Mesendoderm (in vitro differentiated cells): Measurements from ENCODE around the gene DNAJA4.

Experiments
- DNase-seq: peaks from one replicate; pipeline ENCODE4 v3.0.0; 2013
- H2AK5ac ChIP-seq: 2 replicates; pipeline ENCODE4 v1.6.1; 2013; ENCODE audit warnings: low read length, inconsistent platforms
- H2BK120ac ChIP-seq: 2 replicates; pipeline ENCODE4 v1.6.1; 2013; ENCODE audit warnings: low read depth, mild to moderate bottlenecking, low read length, moderate library complexity, mixed read lengths
- H2BK15ac ChIP-seq: replicated peaks from 2 replicates; pipeline ENCODE4 v1.6.1; 2013; ENCODE audit warnings: low read depth, mild to moderate bottlenecking, moderate library complexity
- H2BK5ac ChIP-seq: 2 replicates; pipeline ENCODE4 v1.6.1; 2013; ENCODE audit warnings: low read length, inconsistent platforms
- H3K18ac ChIP-seq: 2 replicates; pipeline ENCODE4 v1.6.1; 2013; ENCODE audit warnings: mild to moderate bottlenecking, low read length, mixed read lengths
- H3K23ac ChIP-seq: one replicate; pipeline ENCODE4 v1.6.1; 2013; ENCODE audit warnings: low read length
- H3K27ac ChIP-seq: 2 replicates; pipeline ENCODE4 v1.5.1; 2013; ENCODE audit warnings: low read depth, mild to moderate bottlenecking, inconsistent platforms, low read length, moderate library complexity
- H3K27me3 ChIP-seq: 2 replicates; pipeline ENCODE4 v1.6.1; 2013; ENCODE audit warnings: low read length, control low read depth, mild to moderate bottlenecking, inconsistent platforms; ENCODE audit not compliant: insufficient read depth, poor library complexity
- H3K36me3 ChIP-seq: 2 replicates; pipeline ENCODE4 v1.6.1; 2013; ENCODE audit warnings: low read length, inconsistent platforms; ENCODE audit not compliant: control insufficient read depth, insufficient read depth
- H3K4ac ChIP-seq: one replicate; pipeline ENCODE4 v1.6.1; 2013; ENCODE audit warnings: low read depth, mild to moderate bottlenecking, low read length, moderate library complexity
- H3K4me1 ChIP-seq: 2 replicates; pipeline ENCODE4 v1.6.1; 2013; ENCODE audit warnings: low read depth, low read length, inconsistent platforms; ENCODE audit not compliant: control insufficient read depth
- H3K4me2 ChIP-seq: 2 replicates; pipeline ENCODE4 v1.6.1; 2013; ENCODE audit warnings: low read length
- H3K4me3 ChIP-seq: 2 replicates; pipeline ENCODE4 v1.5.1; 2013; ENCODE audit warnings: mild to moderate bottlenecking, low read length
- H3K56ac ChIP-seq: one replicate; pipeline ENCODE4 v1.6.1; 2013; ENCODE audit warnings: low read length
- H3K79me1 ChIP-seq: 2 replicates; pipeline ENCODE4 v1.6.1; 2013; ENCODE audit warnings: low read length, inconsistent platforms
- H3K79me2 ChIP-seq: 2 replicates; pipeline ENCODE4 v1.6.1; 2013; ENCODE audit warnings: mild to moderate bottlenecking, low read length; ENCODE audit not compliant: control insufficient read depth, insufficient read depth
- H3K9ac ChIP-seq: 2 replicates; pipeline ENCODE4 v1.6.1; 2013; ENCODE audit warnings: low read length, inconsistent platforms
- H4K5ac ChIP-seq: one replicate; pipeline ENCODE4 v1.6.1; 2013; ENCODE audit warnings: low read length
- H4K8ac ChIP-seq: one replicate; pipeline ENCODE4 v1.6.1; 2013; ENCODE audit warnings: low read depth, mild to moderate bottlenecking, control low read depth, low read length, moderate library complexity
- WGBS: extraction: QIAGEN DNeasy Blood & Tissue Kit; methylation state at CpG from one replicate; pipeline ENCODE4 v1.1.7; 2013; ENCODE audit warnings: low lambda C conversion rate, missing lambda C conversion rate; ENCODE audit not compliant: insufficient coverage; ENCODE audit errors: extremely low coverage; 5-methylcytosine and 5-hydroxymethylcytosine counted together

The DNAJA4 gene

DNA sequence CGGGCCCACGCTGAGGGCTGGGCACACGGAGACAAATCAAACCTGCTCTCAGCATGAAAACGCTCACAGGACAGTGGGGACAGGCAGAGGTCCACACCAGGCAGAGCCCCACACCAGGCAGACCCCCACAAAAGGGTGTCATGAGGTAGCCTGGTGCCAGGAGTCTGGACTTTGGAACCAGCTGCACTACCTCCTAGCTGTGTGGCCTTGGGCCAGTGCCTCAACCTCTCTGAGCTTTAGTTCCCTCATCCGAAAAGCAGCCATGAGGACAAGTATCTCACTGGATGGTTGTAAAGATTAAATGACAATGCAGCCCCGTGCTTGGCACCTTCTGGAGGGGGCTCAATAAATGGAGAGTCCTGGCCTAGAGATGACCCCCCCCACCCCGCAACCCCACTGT lies 59.3 kb downstream of the DNAJA4 start:
- no CpG with 5 or more reads among the region's 7 CpGs for WGBS

DNA sequence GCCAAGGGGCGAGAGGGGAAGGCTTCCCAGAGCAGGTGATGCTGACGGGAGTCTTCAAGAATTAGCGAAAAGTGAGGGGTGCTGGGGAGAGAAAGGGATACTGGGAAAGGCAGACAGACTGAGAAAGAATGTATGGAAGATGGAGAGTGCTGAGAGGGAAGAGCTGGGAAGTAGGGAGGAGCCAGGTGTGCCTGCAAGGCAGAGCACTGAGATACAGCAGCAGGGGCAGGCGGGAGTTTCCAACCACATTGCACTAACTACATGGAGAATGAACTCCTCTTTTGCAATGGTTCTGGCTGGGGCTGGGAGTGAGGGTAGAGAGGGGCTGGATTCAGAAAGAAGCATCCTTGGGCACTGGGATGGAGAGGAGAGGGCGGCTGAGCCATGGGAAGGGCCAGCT lies 59.8 kb downstream of the DNAJA4 start:
- no CpG with 5 or more reads among the region's 5 CpGs for WGBS
- H3K79me2 ChIP-seq: no peaks in the 10 kb centered on the region
- H3K56ac ChIP-seq: peak overlapping the region; percentile 2
- no peak overlapping the region for H3K18ac ChIP-seq
- peaks cover 15% of the 10 kb centered on the region for H3K4me1 ChIP-seq
- no peak overlapping the region for H3K4me2 ChIP-seq
- no peaks in the 10 kb centered on the region for H3K36me3 ChIP-seq
- H3K4me3 ChIP-seq: no peak overlapping the region
- H4K5ac ChIP-seq: no peak overlapping the region
- H4K8ac ChIP-seq: no peak overlapping the region
- H3K79me1 ChIP-seq: no peaks in the 10 kb centered on the region
- H2AK5ac ChIP-seq: peak overlapping the region; percentile 2
- H3K4ac ChIP-seq: no peak overlapping the region
- no peak overlapping the region for H3K27ac ChIP-seq
- no peak overlapping the region for H2BK120ac ChIP-seq
- H2BK15ac ChIP-seq: no peak overlapping the region
- no peak for DNase-seq
- H3K23ac ChIP-seq: no peak overlapping the region
- no peak overlapping the region for H2BK5ac ChIP-seq
- no peak overlapping the region for H3K9ac ChIP-seq
- no peaks in the 10 kb centered on the region for H3K27me3 ChIP-seq

More for the DNA sequence above, 59.3 kb downstream of the DNAJA4 start:
- no peak overlapping the region for H3K4ac ChIP-seq
- no peak overlapping the region for H3K18ac ChIP-seq
- no peak overlapping the region for H3K4me3 ChIP-seq
- H2BK5ac ChIP-seq: no peak overlapping the region
- H2BK120ac ChIP-seq: no peak overlapping the region
- no peak overlapping the region for H3K9ac ChIP-seq
- H3K4me2 ChIP-seq: no peak overlapping the region
- no peak overlapping the region for H2AK5ac ChIP-seq
- no peak overlapping the region for H4K8ac ChIP-seq
- H4K5ac ChIP-seq: no peak overlapping the region
- no peaks in the 10 kb centered on the region for H3K27me3 ChIP-seq
- no peaks in the 10 kb centered on the region for H3K79me1 ChIP-seq
- H3K36me3 ChIP-seq: no peaks in the 10 kb centered on the region
- no peak overlapping the region for H2BK15ac ChIP-seq
- no peaks in the 10 kb centered on the region for H3K79me2 ChIP-seq
- H3K23ac ChIP-seq: no peak overlapping the region
- no peak for DNase-seq
- peaks cover 15% of the 10 kb centered on the region for H3K4me1 ChIP-seq
- H3K27ac ChIP-seq: no peak overlapping the region
- no peak overlapping the region for H3K56ac ChIP-seq

DNA sequence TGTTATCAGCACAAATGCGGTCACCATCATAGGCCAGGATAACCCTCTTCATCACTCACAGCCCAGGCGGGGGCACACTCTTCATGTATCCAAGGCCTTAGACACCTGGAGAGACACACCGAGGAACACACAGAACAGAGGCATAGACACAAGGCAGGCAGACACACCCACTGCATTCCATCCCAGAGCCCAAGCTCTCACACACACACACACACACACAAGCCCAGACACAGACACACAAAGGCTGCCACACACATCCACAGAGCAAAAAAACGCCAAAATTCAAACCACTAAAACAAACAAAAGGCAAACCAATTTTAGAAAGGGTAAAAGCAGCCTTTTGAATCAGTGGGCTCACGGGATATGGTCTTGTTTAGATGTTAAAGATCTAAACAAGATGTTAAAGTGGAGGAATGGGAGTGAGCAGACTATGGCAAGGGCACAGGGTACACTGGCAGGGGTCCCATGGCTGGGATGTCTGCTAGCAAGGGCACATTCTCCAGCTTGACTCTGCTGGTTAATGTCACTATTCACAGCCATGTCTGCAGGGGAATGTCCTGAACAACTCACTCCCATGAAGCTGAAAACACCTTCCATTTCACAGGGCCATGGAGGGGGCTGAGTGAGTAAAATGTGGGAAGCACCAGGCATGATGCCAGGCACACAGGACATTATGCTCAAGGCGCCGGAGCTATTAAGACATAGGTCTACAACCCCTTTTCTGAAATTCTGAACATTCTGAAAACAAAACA lies 60.9 kb downstream of the DNAJA4 start:
- no peak overlapping the region for H3K4me3 ChIP-seq
- H4K8ac ChIP-seq: no peak overlapping the region
- H2BK15ac ChIP-seq: no peak overlapping the region
- H4K5ac ChIP-seq: no peak overlapping the region
- no peak overlapping the region for H2BK5ac ChIP-seq
- H3K18ac ChIP-seq: no peak overlapping the region
- H3K27me3 ChIP-seq: no peaks in the 10 kb centered on the region
- WGBS: no CpG with 5 or more reads among the region's 7 CpGs
- H3K4me2 ChIP-seq: no peak overlapping the region
- H3K23ac ChIP-seq: no peak overlapping the region
- no peak overlapping the region for H3K27ac ChIP-seq
- no peak overlapping the region for H3K9ac ChIP-seq
- no peak overlapping the region for H3K4ac ChIP-seq
- peaks cover 14% of the 10 kb centered on the region for H3K4me1 ChIP-seq
- no peak overlapping the region for H2BK120ac ChIP-seq
- no peaks in the 10 kb centered on the region for H3K79me2 ChIP-seq
- no peaks in the 10 kb centered on the region for H3K79me1 ChIP-seq
- peak overlapping the region; percentile 8 for H3K56ac ChIP-seq
- no peaks in the 10 kb centered on the region for H3K36me3 ChIP-seq
- H2AK5ac ChIP-seq: no peak overlapping the region
- DNase-seq: peak; percentile 54

DNA sequence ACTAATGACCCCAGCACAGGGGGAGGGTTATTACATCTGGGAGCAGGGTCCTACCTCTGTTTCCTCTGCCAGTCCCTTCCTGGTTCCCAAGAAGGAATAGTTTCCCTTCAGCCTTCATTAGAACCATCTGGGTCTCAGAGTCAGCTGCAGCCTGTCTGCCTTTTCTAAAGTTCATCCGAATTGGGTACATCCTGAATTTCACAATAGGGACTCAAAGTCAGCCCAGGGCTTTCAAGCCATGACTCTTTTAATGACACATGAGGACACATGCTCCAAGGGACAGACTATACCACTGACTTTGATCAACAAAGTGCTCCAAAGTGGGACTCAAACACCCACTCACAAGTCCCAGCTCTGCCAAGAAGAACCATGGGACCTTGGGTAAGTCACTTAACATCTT lies 63.1 kb downstream of the DNAJA4 start:
- H4K5ac ChIP-seq: no peak overlapping the region
- H3K4me1 ChIP-seq: peaks cover 7% of the 10 kb centered on the region
- no peak overlapping the region for H2AK5ac ChIP-seq
- no peaks in the 10 kb centered on the region for H3K36me3 ChIP-seq
- no peaks in the 10 kb centered on the region for H3K27me3 ChIP-seq
- no peak overlapping the region for H3K4me3 ChIP-seq
- H2BK120ac ChIP-seq: no peak overlapping the region
- H3K56ac ChIP-seq: no peak overlapping the region
- no peaks in the 10 kb centered on the region for H3K79me1 ChIP-seq
- no peak overlapping the region for H2BK5ac ChIP-seq
- H3K9ac ChIP-seq: no peak overlapping the region
- no CpG with 5 or more reads among the region's 1 CpG for WGBS
- H2BK15ac ChIP-seq: no peak overlapping the region
- H3K4ac ChIP-seq: no peak overlapping the region
- H3K4me2 ChIP-seq: no peak overlapping the region
- no peaks in the 10 kb centered on the region for H3K79me2 ChIP-seq
- no peak overlapping the region for H3K27ac ChIP-seq
- H3K23ac ChIP-seq: no peak overlapping the region
- no peak overlapping the region for H4K8ac ChIP-seq
- no peak for DNase-seq
- H3K18ac ChIP-seq: no peak overlapping the region

DNA sequence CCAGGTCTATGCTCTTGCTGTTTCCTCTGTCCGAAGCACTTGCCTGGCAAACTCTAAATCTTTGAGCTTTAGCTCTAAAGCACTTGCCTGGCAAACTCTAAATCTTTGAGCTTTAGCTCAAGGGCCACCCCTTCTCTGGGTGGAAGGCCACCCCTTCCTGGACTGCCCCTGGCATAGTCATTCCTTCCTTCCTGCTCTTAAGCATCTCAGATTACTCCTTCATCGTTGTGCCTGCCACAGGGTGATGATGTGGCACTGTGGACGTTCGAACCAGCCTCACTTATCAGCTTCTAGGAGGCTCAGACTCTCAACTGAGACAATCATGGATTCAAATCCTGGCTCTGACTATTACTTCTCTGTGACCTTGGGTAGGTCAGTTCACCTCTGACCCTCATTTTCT lies 65.3 kb downstream of the DNAJA4 start:
- WGBS: no CpG with 5 or more reads among the region's 4 CpGs

More for the DNA sequence above, 65.3 kb downstream of the DNAJA4 start:
- Histone ChIP-seq H2AK5ac (no peak overlapping the region), H2BK120ac (no peak overlapping the region), H3K4me1 (peaks cover 2% of the 10 kb centered on the region), H3K9ac (no peak overlapping the region), H4K8ac (no peak overlapping the region), H3K4ac (no peak overlapping the region), H3K4me3 (no peak overlapping the region), H2BK5ac (no peak overlapping the region), H3K18ac (no peak overlapping the region), H3K79me2 (no peaks in the 10 kb centered on the region), H3K23ac (no peak overlapping the region), H3K27ac (no peak overlapping the region), H4K5ac (no peak overlapping the region), H3K56ac (no peak overlapping the region), H3K36me3 (no peaks in the 10 kb centered on the region), H2BK15ac (no peak overlapping the region), H3K27me3 (no peaks in the 10 kb centered on the region), H3K79me1 (no peaks in the 10 kb centered on the region), H3K4me2 (no peak overlapping the region)
- DNase-seq: no peak
